K562 (cell line): ENCODE results near the gene CUL3. TPM values are rescaled to one million over a fixed set of nuclear protein-coding genes. Genes with fewer than 3 reads are reported as not detected.

Source experiments
- ATAC-seq: fragments of 200-7000 bp; cut with Tn5 transposase; 3 replicates; pipeline ENCODE4 v1.9.1; 2020; ENCODE audit warnings: moderate library complexity
- BruUV-seq: library from RNA; stranded (reverse); fragments of 400-500 nt; replicated peaks from 2 replicates; lab custom pipeline; 2021; lab: Mats Ljungman, UMichigan
- CTCF ChIA-PET: fragments of 300-600 bp; formaldehyde crosslinking; extraction: SDS; loops from one replicate; lab custom pipeline; 2021; ENCODE audit warnings: low intra/inter-chr PET ratio; lab: Yijun Ruan, JAX
- POLR2A ChIA-PET: fragments of 300-600, 350-650 bp; sonication (Branson Sonifier 250); formaldehyde crosslinking; extraction: SDS; loops from one replicate; lab custom pipeline; 2021; ENCODE audit warnings: antibody characterized with exemption, inconsistent platforms; lab: Yijun Ruan, JAX
- DNase-seq, 4 experiments: peaks; one replicate each; pipeline versions ENCODE4 v3.0.0 to v3.0.0-alpha.2; 2011 to 2018; ENCODE audit warnings: low spot score in 3 of 4, mixed read lengths in 3 of 4; ENCODE audit errors: extremely low read depth in 1 of 4
- FAIRE-seq: peaks from 2 replicates; lab custom pipeline; 2011; peaks lifted over from hg19 to GRCh38; lab: Jason Lieb, UNC
- H2AFZ ChIP-seq: 2 replicates; pipeline ENCODE4 v1.6.0; 2011; ENCODE audit warnings: low read depth, low read length, control low read depth, inconsistent platforms
- H3K27ac ChIP-seq: fragments of 200-600 bp; 3 replicates; pipeline ENCODE4 v1.8.0; 2011; ENCODE audit warnings: low read depth, mild to moderate bottlenecking, control low read depth, inconsistent platforms, low read length, moderate library complexity, mixed read lengths; ENCODE audit errors: extremely low read depth
- H3K27me3 ChIP-seq, 2 experiments: fragments of 300-600 bp in 1 of 2; 2 replicates in 1 of 2; 3 replicates in 1 of 2; pipeline versions ENCODE4 v1.6.0 to v1.8.0; 2011; ENCODE audit warnings: inconsistent platforms in 2 of 2, low read length in 2 of 2, mild to moderate bottlenecking in 1 of 2, mixed read lengths in 1 of 2, moderate library complexity in 1 of 2; ENCODE audit not compliant: control insufficient read depth in 2 of 2, insufficient read depth in 2 of 2
- H3K36me3 ChIP-seq: fragments of 300-600 bp; 3 replicates; pipeline ENCODE4 v1.8.0; 2011; ENCODE audit warnings: mild to moderate bottlenecking, low read length, inconsistent platforms; ENCODE audit not compliant: control insufficient read depth, insufficient read depth
- H3K4me1 ChIP-seq, 2 experiments: fragments of 200-600 bp in 1 of 2; replicated peaks in 1 of 2; 2 replicates in 1 of 2; 3 replicates in 1 of 2; pipeline versions ENCODE4 v1.5.1 to v1.8.0; 2011; ENCODE audit warnings: inconsistent platforms in 2 of 2, low read length in 2 of 2, mild to moderate bottlenecking in 1 of 2, mixed read lengths in 1 of 2, moderate library complexity in 1 of 2; ENCODE audit not compliant: control insufficient read depth in 2 of 2, insufficient read depth in 2 of 2
- H3K4me2 ChIP-seq: 2 replicates; pipeline ENCODE4 v1.6.1; 2011; ENCODE audit warnings: low read length, control low read depth, inconsistent platforms, mixed read lengths; ENCODE audit not compliant: insufficient read depth
- H3K4me3 ChIP-seq: fragments of 200-600 bp; sonication (generic), shearing (Covaris generic); 2 replicates; pipeline ENCODE4 v1.5.1; 2016; ENCODE audit warnings: control low read depth, inconsistent platforms
- H3K79me2 ChIP-seq: fragments of 200-600 bp; 3 replicates; pipeline ENCODE4 v1.8.0; 2011; ENCODE audit warnings: low read length, inconsistent platforms; ENCODE audit not compliant: control insufficient read depth, insufficient read depth
- H3K9ac ChIP-seq, 2 experiments: 2 replicates each; pipeline versions ENCODE4 v1.6.0 to v1.6.1; 2011; ENCODE audit warnings: low read depth in 2 of 2, low read length in 2 of 2, control low read depth in 1 of 2, inconsistent platforms in 1 of 2, mild to moderate bottlenecking in 1 of 2, mixed read lengths in 1 of 2; ENCODE audit not compliant: insufficient read depth in 1 of 2
- H3K9me1 ChIP-seq: one replicate; pipeline ENCODE4 v1.6.0; 2011; ENCODE audit warnings: inconsistent platforms, mild to moderate bottlenecking, low read length, moderate library complexity; ENCODE audit not compliant: control insufficient read depth, insufficient read depth
- H3K9me3 ChIP-seq: replicated peaks from 2 replicates; pipeline ENCODE4 v1.5.1; 2011; ENCODE audit warnings: low read depth, low read length, inconsistent platforms; ENCODE audit not compliant: control insufficient read depth, insufficient read depth
- H4K20me1 ChIP-seq: replicated peaks from 2 replicates; pipeline ENCODE4 v1.6.1; 2011; ENCODE audit warnings: low read length, inconsistent platforms, mixed read lengths; ENCODE audit not compliant: control insufficient read depth, insufficient read depth
- EP400 ChIP-seq: fragments of 450-650 bp; IDR thresholded peaks from 2 replicates; pipeline ENCODE4 v1.6.1; 2017; ENCODE audit warnings: antibody characterized with exemption, mild to moderate bottlenecking, moderate library complexity
- FOXO4 ChIP-seq: fragments of 450-650 bp; formaldehyde crosslinking; IDR thresholded peaks from 2 replicates; pipeline ENCODE4 v1.4.0; 2020; ENCODE audit warnings: mild to moderate bottlenecking, moderate library complexity
- ILF3 ChIP-seq: fragments of 450-650 bp; IDR thresholded peaks from 2 replicates; pipeline ENCODE4 v1.6.1; 2018; ENCODE audit warnings: antibody characterized with exemption, mild to moderate bottlenecking, moderate library complexity, borderline replicate concordance
- KDM5B ChIP-seq: fragments of 200-600 bp; sonication (generic); IDR thresholded peaks from 2 replicates; pipeline ENCODE4 v1.6.1; 2012; ENCODE audit warnings: low read depth, mild to moderate bottlenecking, moderate library complexity, low read length, control low read depth, inconsistent platforms; ENCODE audit not compliant: insufficient replicate concordance
- PHF8 ChIP-seq: fragments of 200-600 bp; sonication (generic); IDR thresholded peaks from 2 replicates; pipeline ENCODE4 v1.6.1; 2012; ENCODE audit warnings: mixed run types, mild to moderate bottlenecking, inconsistent platforms, low read length, moderate library complexity, borderline replicate concordance
- RAD51 ChIP-seq: fragments of 450-650 bp; IDR thresholded peaks from 2 replicates; pipeline ENCODE4 v1.7.1; 2016; ENCODE audit warnings: low read depth, mild to moderate bottlenecking, borderline replicate concordance
- RBFOX2 ChIP-seq: fragments of 200-400 bp; formaldehyde crosslinking; IDR thresholded peaks from 2 replicates; pipeline ENCODE4 v1.6.1; 2017; ENCODE audit warnings: low read depth, mild to moderate bottlenecking, low read length, moderate library complexity
- UBTF ChIP-seq, 2 experiments: IDR thresholded peaks; 2 replicates each; pipeline ENCODE4 v1.6.1; 2012; ENCODE audit warnings: improper control_type of control experiment in 2 of 2, low read depth in 2 of 2, low read length in 2 of 2, borderline replicate concordance in 1 of 2
- ZBTB11 ChIP-seq, 3 experiments: fragments of 200-800 bp in 1 of 3; fragments of 250-450 bp in 1 of 3; fragments of 450-650 bp in 1 of 3; sonication (Bioruptor Pico) in 1 of 3; sonication (Bioruptor generic) in 1 of 3; formaldehyde crosslinking in 1 of 3; IDR thresholded peaks; 2 replicates each; pipeline versions ENCODE4 v1.6.1 to v1.8.0; 2016 to 2022; ENCODE audit warnings: mild to moderate bottlenecking in 2 of 3, missing genetic modification characterization in 2 of 3, missing compliant biosample characterization in 1 of 3, moderate library complexity in 1 of 3
- ZFX ChIP-seq: sonication (generic); formaldehyde crosslinking; IDR thresholded peaks from 2 replicates; pipeline ENCODE4 v1.8.0; 2022; ENCODE audit warnings: mild to moderate bottlenecking, missing genetic modification reagents, moderate library complexity
- WGBS: fragments of 100-300 bp; shearing (Covaris generic); methylation state at CpG from one replicate; pipeline ENCODE4 v1.1.6; 2016; ENCODE audit warnings: low coverage, mixed read lengths; ENCODE audit not compliant: insufficient coverage; ENCODE audit errors: missing lambda C conversion rate; 5-methylcytosine and 5-hydroxymethylcytosine counted together
- in situ Hi-C: fragments of 300-500 bp; cut with MboI; formaldehyde crosslinking; loops from 4 replicates; pipeline ENCODE4 v1.15.0; 2018; ENCODE audit warnings: inconsistent platforms, mixed read lengths
- intact Hi-C: fragments of 100-400 bp; cut with micrococcal nuclease; formaldehyde crosslinking; loops from 2 replicates; pipeline ENCODE4 v1.14.2; 2022
- polyA plus RNA-seq, 8 experiments: library from polyadenylated mRNA; depleted of rRNA in 4 of 8; stranded (reverse) in 5 of 8; unstranded in 3 of 8; fragments of >200 nt; fragmentation: Nextera tagmentation in 2 of 8; fragmentation: Illumina TruSeq in 1 of 8; extraction: Ambion mirVana in 2 of 8; extraction: Trizol in 1 of 8; gene quantifications; 2 replicates each; pipeline versions ENCODE4 v1.2.1 to v1.2.3, GENCODE V29; 2011 to 2014; ENCODE audit warnings: inconsistent platforms in 1 of 8, missing spikeins in 1 of 8
- total RNA-seq, 7 experiments: library from RNA; depleted of rRNA in 6 of 7; stranded (reverse); fragments of >200 nt in 6 of 7; fragmentation: Illumina TruSeq in 2 of 7; extraction: Trizol in 2 of 7; gene quantifications; 2 replicates each; pipeline versions ENCODE4 v1.2.1 to v1.2.3, GENCODE V29; 2011 to 2021; ENCODE audit warnings: low replicate concordance in 1 of 7

Gene CUL3
- total and polyA plus RNA-seq, 9 of the 15 experiments (the other 6 are each of a cell fraction or from before 2014, with no cell fraction given) = 31.5 to 71.9 (median 56.4) TPM

- ATAC-seq = no peak
- Histone ChIP-seq H3K9ac (peak overlapping the region; percentile 75 to 96), H4K20me1 (peaks cover 17% of the 10 kb centered on the region; the same call in 1 of the 2 replicates), H3K4me1 (peaks cover 0 to 12% of the 10 kb centered on the region in 2 experiments; a peak in 3 of 5 replicates), H3K9me3 (no peaks in the 10 kb centered on the region), H2AFZ (0 out of 2 replicates have a peak overlapping the region, but pooled peaks have one; percentile 45), H3K27ac (peak overlapping the region; percentile 85), H3K36me3 (peaks cover 8% of the 10 kb centered on the region; the same call in 2 of the 3 replicates), H3K9me1 (no peaks in the 10 kb centered on the region), H3K4me3 (peak overlapping the region; percentile 70), H3K4me2 (peak overlapping the region; percentile 60; the same call in 1 of the 2 replicates), H3K79me2 (peaks cover 57% of the 10 kb centered on the region), H3K27me3 (no peaks in the 10 kb centered on the region)
- no CpG with 5 or more reads among the region's 62 CpGs for WGBS
- ChIA-PET CTCF (no interaction called here), POLR2A (no interaction called here)
- in situ Hi-C loops = no loop called here
- BruUV-seq = no TSS peak
- peak; percentile 20 to 40 (median 33) for DNase-seq
- intact Hi-C loops = loop anchor here (5.0 kb wide), 1 partner anchor 182 kb away; the partner anchor contains the start of gene FAM124B
- FAIRE-seq = no peak
- TF ChIP-seq KDM5B (peak; percentile 31), UBTF (IDR thresholded peaks at IDR 0.05; ENCODE audit: borderline replicate concordance in 1 of 2, low read depth in 2 of 2, low read length in 2 of 2) (peak; percentile 81 to 95; a peak in 3 of 4 replicates), ZBTB11 (CRISPR knock-in tag; IDR thresholded peaks at IDR 0.05) (peak in 2 of 3 experiments; percentile 46 to 88; a peak in 3 of 6 replicates), FOXO4 (CRISPR knock-in tag) (no peak), RBFOX2 (peak; percentile 50), ZFX (CRISPR knock-in tag) (peak; percentile 81), PHF8 (peak; percentile 54; the same call in 1 of the 2 replicates), ILF3 (no peak), RAD51 (no peak), EP400 (no peak)
Measured at GRCh38 chr2:224584785-224585210, 365 bp downstream of the CUL3 start.
